ENCODE data around the gene CENPO. TPM values are rescaled to one million over a fixed set of nuclear protein-coding genes. Genes with fewer than 3 reads are reported as not detected.
A peak's percentile ranks its signal among the peaks of the same experiment; 100 is the strongest.

Gene CENPO
- total and polyA plus RNA-seq, 7 experiments from 2014 or later = 1.8 to 36.6 (median 5.8) TPM

- no peaks in the 10 kb centered on the region for H3K9me3 ChIP-seq (ENCODE audit: control insufficient read depth in 2 of 3, low read length in 3 of 3)
- no peak overlapping the region for H3K27ac ChIP-seq (ENCODE audit: low read depth, low read length)
- ATAC-seq (no peak), DNase-seq (no peak)
- H3K36me3 ChIP-seq (ENCODE audit: control insufficient read depth in 2 of 3, insufficient read depth in 3 of 3, low read length in 3 of 3) = peaks cover 0 to 36% (median 8%) of the 10 kb centered on the region in 3 experiments
- CTCF ChIA-PET = interaction anchor here (0.6 kb wide), 1 partner anchor 59 kb away, joined by 3 read pairs; no protein-coding TSS in a partner anchor
- Mint-ChIP-seq H3K27me3 (no peaks in the 10 kb centered on the region), H3K4me3 (no peak overlapping the region), H3K36me3 (peaks cover 0 to 49% (median 22%) of the 10 kb centered on the region in 5 donors), H3K9me3 (no peaks in the 10 kb centered on the region), H3K4me1 (peaks cover 0 to 9% (median 6%) of the 10 kb centered on the region in 7 donors), H3K27ac (peak overlapping the region in 1 of 9 donors; percentile 81)
- intact Hi-C loops (cut with micrococcal nuclease) = no loop called here
- no peaks in the 10 kb centered on the region for H3K27me3 ChIP-seq (ENCODE audit: control insufficient read depth in 2 of 2, insufficient read depth in 2 of 2, low read length in 2 of 2)
- POLR2A ChIA-PET = no interaction called here
- no peaks in the 10 kb centered on the region for H3K4me1 ChIP-seq (ENCODE audit: control insufficient read depth in 2 of 2, insufficient read depth in 2 of 2, low read length in 2 of 2)
- no peak overlapping the region for H3K4me3 ChIP-seq (ENCODE audit: low read length)
Observed at GRCh38 chr2:24768601-24769000, 24.6 kb upstream of the CENPO start.

GRCh38 chr2:24771061-24771460, 22.2 kb upstream of the CENPO start:
- no peaks in the 10 kb centered on the region for H3K4me1 ChIP-seq (ENCODE audit: control insufficient read depth in 2 of 2, insufficient read depth in 2 of 2, low read length in 2 of 2)
- Mint-ChIP-seq H3K27ac (peak overlapping the region in 4 of 9 donors; percentile 6 to 48 (median 28)), H3K9me3 (no peaks in the 10 kb centered on the region), H3K4me1 (peaks cover 0 to 8% (median 6%) of the 10 kb centered on the region in 7 donors), H3K4me3 (no peak overlapping the region), H3K27me3 (no peaks in the 10 kb centered on the region), H3K36me3 (peaks cover 0 to 35% (median 15%) of the 10 kb centered on the region in 5 donors)
- ATAC-seq (no peak), DNase-seq (no peak)
- no peak overlapping the region for H3K27ac ChIP-seq (ENCODE audit: low read depth, low read length)
- no peak overlapping the region for H3K4me3 ChIP-seq (ENCODE audit: low read length)
- ChIA-PET CTCF (no interaction called here), POLR2A (no interaction called here)
- H3K9me3 ChIP-seq (ENCODE audit: control insufficient read depth in 2 of 3, low read length in 3 of 3) = no peaks in the 10 kb centered on the region
- no peaks in the 10 kb centered on the region for H3K27me3 ChIP-seq (ENCODE audit: control insufficient read depth in 2 of 2, insufficient read depth in 2 of 2, low read length in 2 of 2)
- intact Hi-C loops (cut with micrococcal nuclease) = no loop called here
- peaks cover 0 to 24% (median 0%) of the 10 kb centered on the region in 3 experiments for H3K36me3 ChIP-seq (ENCODE audit: control insufficient read depth in 2 of 3, insufficient read depth in 3 of 3, low read length in 3 of 3)

GRCh38 chr2:24771764-24772586, 21.2 kb upstream of the CENPO start:
- intact Hi-C loops (cut with micrococcal nuclease) = no loop called here
- no peak overlapping the region for H3K4me3 ChIP-seq (ENCODE audit: low read length)
- H3K27ac ChIP-seq (ENCODE audit: low read depth, low read length) = no peak overlapping the region
- no peak for DNase-seq
- H3K27me3 Mint-ChIP-seq = peaks cover 0 to 3% (median 0%) of the 10 kb centered on the region in 5 donors
- ChIA-PET POLR2A (interaction anchor here (0.7 kb wide), 1 partner anchor 20 kb away, joined by 4 read pairs; no protein-coding TSS in a partner anchor), CTCF (interaction anchor here (0.6 kb wide), 1 partner anchor 445 kb away, joined by 6 read pairs; no protein-coding TSS in a partner anchor)
- peaks cover 0 to 3% (median 0%) of the 10 kb centered on the region in 7 donors for H3K4me1 Mint-ChIP-seq
- no peak for ATAC-seq
- H3K36me3 ChIP-seq (ENCODE audit: control insufficient read depth in 2 of 3, insufficient read depth in 3 of 3, low read length in 3 of 3) = peaks cover 0 to 17% (median 0%) of the 10 kb centered on the region in 3 experiments
- no peaks in the 10 kb centered on the region for H3K4me1 ChIP-seq (ENCODE audit: control insufficient read depth in 2 of 2, insufficient read depth in 2 of 2, low read length in 2 of 2)
- no peak overlapping the region for H3K4me3 Mint-ChIP-seq
- no peaks in the 10 kb centered on the region for H3K27me3 ChIP-seq (ENCODE audit: control insufficient read depth in 2 of 2, insufficient read depth in 2 of 2, low read length in 2 of 2)
- H3K27ac Mint-ChIP-seq = peak overlapping the region in 2 of 9 donors; percentile 41
- H3K9me3 ChIP-seq (ENCODE audit: control insufficient read depth in 2 of 3, low read length in 3 of 3) = no peaks in the 10 kb centered on the region
- H3K36me3 Mint-ChIP-seq = peaks cover 0 to 28% (median 7%) of the 10 kb centered on the region in 5 donors
- H3K9me3 Mint-ChIP-seq = no peaks in the 10 kb centered on the region

DNA sequence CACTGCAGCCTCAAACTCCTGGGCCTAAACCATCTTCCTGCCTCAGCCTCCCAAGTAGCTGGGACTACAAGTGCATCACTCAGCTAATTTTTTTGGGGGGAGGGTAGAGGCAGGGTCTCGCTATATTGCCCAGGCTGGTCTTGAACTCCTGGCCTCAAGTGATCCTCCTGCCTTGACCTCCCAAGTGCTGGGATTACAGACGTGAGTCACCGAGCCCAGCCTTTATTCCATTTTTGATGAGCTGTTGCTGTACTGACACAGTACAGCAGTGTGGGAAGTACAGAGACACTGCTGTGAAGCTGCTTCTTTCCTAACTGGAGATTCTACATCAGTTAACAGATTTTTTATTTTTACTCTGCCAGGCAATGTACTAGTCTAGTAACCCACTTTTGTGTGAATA, 18.9 kb upstream of the CENPO start:
- H3K27ac Mint-ChIP-seq = no peak overlapping the region
- Histone ChIP-seq H3K27ac (ENCODE audit: low read depth, low read length) (no peak overlapping the region), H3K9me3 (ENCODE audit: control insufficient read depth in 2 of 3, low read length in 3 of 3) (no peaks in the 10 kb centered on the region), H3K36me3 (ENCODE audit: control insufficient read depth in 2 of 3, insufficient read depth in 3 of 3, low read length in 3 of 3) (peaks cover 0 to 8% (median 0%) of the 10 kb centered on the region in 3 experiments), H3K4me3 (ENCODE audit: low read length) (no peak overlapping the region), H3K4me1 (ENCODE audit: control insufficient read depth in 2 of 2, insufficient read depth in 2 of 2, low read length in 2 of 2) (no peaks in the 10 kb centered on the region), H3K27me3 (ENCODE audit: control insufficient read depth in 2 of 2, insufficient read depth in 2 of 2, low read length in 2 of 2) (no peaks in the 10 kb centered on the region)
- ChIA-PET CTCF (interaction anchor here (1.1 to 1.2 kb wide), 2 partner anchors 53 to 691 kb away, joined by 3 read pairs; no protein-coding TSS in a partner anchor), POLR2A (no interaction called here)
- H3K27me3 Mint-ChIP-seq = peaks cover 0 to 6% (median 0%) of the 10 kb centered on the region in 5 donors
- intact Hi-C loops (cut with micrococcal nuclease) = no loop called here
- H3K4me3 Mint-ChIP-seq = no peak overlapping the region
- H3K36me3 Mint-ChIP-seq = peaks cover 0 to 11% (median 7%) of the 10 kb centered on the region in 5 donors
- ATAC-seq (no peak), DNase-seq (no peak)
- no peaks in the 10 kb centered on the region for H3K9me3 Mint-ChIP-seq
- peaks cover 0 to 3% (median 0%) of the 10 kb centered on the region in 7 donors for H3K4me1 Mint-ChIP-seq

DNA sequence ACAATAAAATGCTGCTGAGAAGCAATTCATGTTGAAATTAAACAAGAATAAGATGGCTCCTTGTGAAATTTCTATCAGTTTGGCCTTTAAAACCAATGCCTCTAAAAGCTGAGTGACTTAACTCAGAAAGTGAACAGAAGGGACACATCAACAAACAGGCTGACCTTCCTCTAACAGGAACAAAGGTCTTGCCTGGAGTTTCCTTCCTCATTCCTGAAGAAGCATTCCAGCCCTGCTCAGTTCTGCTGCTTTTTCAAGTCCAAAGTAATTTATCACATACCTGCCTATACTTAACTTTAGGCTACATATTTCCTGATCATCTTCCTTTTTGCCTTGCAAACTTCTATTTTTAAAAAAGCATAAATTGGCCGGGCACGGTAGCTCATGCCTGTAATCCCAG, 14.1 kb upstream of the CENPO start:
- peaks cover 0 to 4% (median 0%) of the 10 kb centered on the region in 11 donors for H3K9me3 Mint-ChIP-seq
- peaks cover 0 to 7% (median 0%) of the 10 kb centered on the region in 5 donors for H3K36me3 Mint-ChIP-seq
- Histone ChIP-seq H3K36me3 (ENCODE audit: control insufficient read depth in 2 of 3, insufficient read depth in 3 of 3, low read length in 3 of 3) (no peaks in the 10 kb centered on the region), H3K4me3 (ENCODE audit: low read length) (no peak overlapping the region), H3K9me3 (ENCODE audit: control insufficient read depth in 2 of 3, low read length in 3 of 3) (no peaks in the 10 kb centered on the region), H3K4me1 (ENCODE audit: control insufficient read depth in 2 of 2, insufficient read depth in 2 of 2, low read length in 2 of 2) (no peaks in the 10 kb centered on the region), H3K27ac (ENCODE audit: low read depth, low read length) (no peak overlapping the region), H3K27me3 (ENCODE audit: control insufficient read depth in 2 of 2, insufficient read depth in 2 of 2, low read length in 2 of 2) (no peaks in the 10 kb centered on the region)
- ATAC-seq = no peak
- CTCF ChIA-PET = no interaction called here
- no peak overlapping the region for H3K4me3 Mint-ChIP-seq
- no peaks in the 10 kb centered on the region for H3K4me1 Mint-ChIP-seq
- peaks cover 6 to 13% (median 11%) of the 10 kb centered on the region in 5 donors for H3K27me3 Mint-ChIP-seq
- POLR2A ChIA-PET = interaction anchor here (1.7 kb wide), 1 partner anchor 14 kb away, joined by 7 read pairs; the partner anchor contains the start of genes CENPO and PTRHD1
- no peak for DNase-seq
- H3K27ac Mint-ChIP-seq = no peak overlapping the region
- intact Hi-C loops (cut with micrococcal nuclease) = no loop called here

DNA sequence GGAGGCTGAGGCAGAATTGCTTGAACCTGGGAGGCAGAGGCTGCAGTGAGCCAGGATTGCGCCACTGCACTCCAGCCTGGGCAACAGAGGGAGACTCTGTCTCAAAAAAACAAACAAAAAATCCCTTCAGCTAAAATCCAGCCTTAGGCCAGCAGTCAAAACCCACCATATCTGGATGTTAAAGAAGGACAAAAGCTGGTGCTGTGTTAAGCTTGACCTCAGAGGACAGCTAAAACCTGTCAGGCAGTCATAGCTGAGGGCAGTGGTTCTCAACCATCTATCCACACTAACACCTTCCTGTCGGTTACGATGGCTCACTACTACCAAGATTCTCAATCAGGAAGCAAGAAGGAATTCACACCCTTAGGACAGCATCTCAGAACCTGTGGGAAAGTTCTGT, 9.6 kb upstream of the CENPO start:
- CTCF ChIA-PET = interaction anchor here (0.6 kb wide), 1 partner anchor 191 kb away, joined by 3 read pairs; no protein-coding TSS in a partner anchor
- ATAC-seq = no peak
- H3K9me3 Mint-ChIP-seq = peaks cover 0 to 4% (median 0%) of the 10 kb centered on the region in 11 donors

More for the DNA sequence above, 9.6 kb upstream of the CENPO start:
- no peak for DNase-seq
- no peaks in the 10 kb centered on the region for H3K9me3 ChIP-seq (ENCODE audit: control insufficient read depth in 2 of 3, low read length in 3 of 3)
- H3K27ac ChIP-seq (ENCODE audit: low read depth, low read length) = no peak overlapping the region
- no peaks in the 10 kb centered on the region for H3K27me3 ChIP-seq (ENCODE audit: control insufficient read depth in 2 of 2, insufficient read depth in 2 of 2, low read length in 2 of 2)
- peaks cover 3 to 12% (median 9%) of the 10 kb centered on the region in 5 donors for H3K27me3 Mint-ChIP-seq
- intact Hi-C loops (cut with micrococcal nuclease) = no loop called here
- H3K36me3 ChIP-seq (ENCODE audit: control insufficient read depth in 2 of 3, insufficient read depth in 3 of 3, low read length in 3 of 3) = no peaks in the 10 kb centered on the region
- POLR2A ChIA-PET = interaction anchor here (1.3 kb wide), 1 partner anchor 9 kb away, joined by 6 read pairs; the partner anchor contains the start of genes CENPO and PTRHD1
- no peak overlapping the region for H3K4me3 Mint-ChIP-seq
- H3K4me1 ChIP-seq (ENCODE audit: control insufficient read depth in 2 of 2, insufficient read depth in 2 of 2, low read length in 2 of 2) = no peaks in the 10 kb centered on the region
- peaks cover 0 to 11% (median 0%) of the 10 kb centered on the region in 7 donors for H3K4me1 Mint-ChIP-seq
- H3K4me3 ChIP-seq (ENCODE audit: low read length) = no peak overlapping the region
- peaks cover 0 to 7% (median 6%) of the 10 kb centered on the region in 5 donors for H3K36me3 Mint-ChIP-seq
- no peak overlapping the region for H3K27ac Mint-ChIP-seq
